ENCODE results near the gene CCDC74B.
"Not testable (repeated sequence)": the region's sequence is repeated elsewhere in the genome, so short reads cannot be mapped to it uniquely, and the experiment has no call there.

The CCDC74B gene

GRCh38 chr2:130169896-130170295 lies 25.0 kb upstream of the CCDC74B start:
- no peak overlapping the region for H3K4me3 ChIP-seq (ENCODE audit: low read depth, low read length)
- TF ChIP-seq CTCF (IDR thresholded peaks at IDR 0.05; ENCODE audit: control insufficient read depth, extremely low read depth, insufficient read depth): no peak
- DNase-seq (ENCODE audit: low read depth): no peak

- not testable (repeated sequence) for DNase-seq (ENCODE audit: low read depth); H3K4me3 ChIP-seq (ENCODE audit: low read depth, low read length)
These were observed 24.3 kb upstream of the CCDC74B start for GRCh38 chr2:130169163-130169562.

- not testable (repeated sequence) for H3K4me3 ChIP-seq (ENCODE audit: low read depth, low read length)
These were observed 21.7 kb upstream of the CCDC74B start for GRCh38 chr2:130166611-130167010.

GRCh38 chr2:130165293-130166016 lies 20.5 kb upstream of the CCDC74B start:
- no peak overlapping the region for H3K4me3 ChIP-seq (ENCODE audit: low read depth, low read length)
- no peak for DNase-seq (ENCODE audit: low read depth)
- no peak for TF ChIP-seq CTCF (IDR thresholded peaks at IDR 0.05; ENCODE audit: control insufficient read depth, extremely low read depth, insufficient read depth)

More at GRCh38 chr2:130166611-130167010, 21.7 kb upstream of the CCDC74B start:
- DNase-seq (ENCODE audit: low read depth): not testable (repeated sequence)

GRCh38 chr2:130162968-130163367 lies 18.1 kb upstream of the CCDC74B start:
- no peak for DNase-seq (ENCODE audit: low read depth)
- no peak for TF ChIP-seq CTCF (IDR thresholded peaks at IDR 0.05; ENCODE audit: control insufficient read depth, extremely low read depth, insufficient read depth)
- no peak overlapping the region for H3K4me3 ChIP-seq (ENCODE audit: low read depth, low read length)

GRCh38 chr2:130162486-130162885 lies 17.6 kb upstream of the CCDC74B start:
- DNase-seq (ENCODE audit: low read depth); H3K4me3 ChIP-seq (ENCODE audit: low read depth, low read length): not testable (repeated sequence)

GRCh38 chr2:130160838-130161705 lies 16.2 kb upstream of the CCDC74B start:
- H3K4me3 ChIP-seq (ENCODE audit: low read depth, low read length); DNase-seq (ENCODE audit: low read depth): not testable (repeated sequence)

- no peak for DNase-seq (ENCODE audit: low read depth)
- TF ChIP-seq CTCF (IDR thresholded peaks at IDR 0.05; ENCODE audit: control insufficient read depth, extremely low read depth, insufficient read depth): no peak
- H3K4me3 ChIP-seq (ENCODE audit: low read depth, low read length): no peak overlapping the region
These were observed 15.2 kb upstream of the CCDC74B start for GRCh38 chr2:130160131-130160530.

- DNase-seq (ENCODE audit: low read depth); H3K4me3 ChIP-seq (ENCODE audit: low read depth, low read length): not testable (repeated sequence)
These were observed 14.5 kb upstream of the CCDC74B start for GRCh38 chr2:130159376-130159775.

All from LNCaP clone FGC (cell line).